HCT116 (cell line): ENCODE data around the gene DNAH5.

ENCODE experiments used
- CBX3 ChIP-seq: IDR thresholded peaks from 2 replicates; pipeline ENCODE4 v1.6.1; 2012; ENCODE audit warnings: low read depth
- JUND ChIP-seq: IDR thresholded peaks from 2 replicates; pipeline ENCODE4 v1.6.1; 2012
- POLR2AphosphoS5 ChIP-seq: IDR thresholded peaks from 2 replicates; pipeline ENCODE4 v1.6.1; 2011; ENCODE audit warnings: mild to moderate bottlenecking, low read depth, low read length, moderate library complexity
- RAD21 ChIP-seq: IDR thresholded peaks from 2 replicates; pipeline ENCODE4 v1.6.1; 2012; ENCODE audit warnings: low read depth, mild to moderate bottlenecking
- TCF7L2 ChIP-seq: IDR thresholded peaks from 2 replicates; pipeline ENCODE4 v1.7.0; 2011; ENCODE audit warnings: borderline replicate concordance, inconsistent platforms; ENCODE audit not compliant: insufficient read depth, insufficient read length; ENCODE audit errors: extremely low read depth
- YY1 ChIP-seq: IDR thresholded peaks from 2 replicates; pipeline ENCODE4 v1.6.1; 2011; ENCODE audit warnings: low read length, low read depth, moderate library complexity, mild to moderate bottlenecking; ENCODE audit not compliant: insufficient replicate concordance; ENCODE audit errors: extremely low read depth
- TF ChIP-seq, protein P1 (sequence below), 3 experiments: fragments of 200-600 bp in 1 of 3; sonication (generic) in 1 of 3; IDR thresholded peaks in 2 of 3; conservative IDR thresholded peaks in 1 of 3; 2 replicates each; pipeline ENCODE4 v1.5.1; 2012 to 2017; ENCODE audit warnings: low read depth in 2 of 3, low read length in 2 of 3, antibody characterized with exemption in 1 of 3, borderline replicate concordance in 1 of 3, control low read depth in 1 of 3, mild to moderate bottlenecking in 1 of 3, mixed read lengths in 1 of 3, mixed run types in 1 of 3, moderate library complexity in 1 of 3; ENCODE audit not compliant: insufficient read depth in 1 of 3
- TF ChIP-seq, protein P2 (sequence below): IDR thresholded peaks from 2 replicates; pipeline ENCODE4 v1.6.1; 2012; ENCODE audit warnings: low read depth

DNA sequence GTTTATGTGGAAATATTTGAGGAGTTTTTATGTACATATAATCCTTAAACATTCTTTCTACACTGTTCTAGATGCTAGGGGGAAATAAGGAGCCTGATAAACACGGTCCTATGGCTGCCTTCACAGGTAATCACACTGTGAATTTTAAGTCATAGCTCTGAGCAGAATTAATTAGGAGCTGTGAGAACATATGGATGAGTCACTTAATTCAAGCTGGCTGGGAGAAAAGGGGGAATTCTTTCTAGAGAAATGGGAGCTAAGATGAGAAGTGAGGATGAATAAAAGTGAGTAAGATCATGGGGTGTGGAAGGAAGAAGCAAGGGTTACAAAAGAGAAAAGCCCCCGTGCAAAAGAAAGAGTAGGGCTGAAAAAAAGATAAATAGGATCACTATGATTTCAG is 290.8 kb downstream of the DNAH5 start:
- TF ChIP-seq, protein P1, sequence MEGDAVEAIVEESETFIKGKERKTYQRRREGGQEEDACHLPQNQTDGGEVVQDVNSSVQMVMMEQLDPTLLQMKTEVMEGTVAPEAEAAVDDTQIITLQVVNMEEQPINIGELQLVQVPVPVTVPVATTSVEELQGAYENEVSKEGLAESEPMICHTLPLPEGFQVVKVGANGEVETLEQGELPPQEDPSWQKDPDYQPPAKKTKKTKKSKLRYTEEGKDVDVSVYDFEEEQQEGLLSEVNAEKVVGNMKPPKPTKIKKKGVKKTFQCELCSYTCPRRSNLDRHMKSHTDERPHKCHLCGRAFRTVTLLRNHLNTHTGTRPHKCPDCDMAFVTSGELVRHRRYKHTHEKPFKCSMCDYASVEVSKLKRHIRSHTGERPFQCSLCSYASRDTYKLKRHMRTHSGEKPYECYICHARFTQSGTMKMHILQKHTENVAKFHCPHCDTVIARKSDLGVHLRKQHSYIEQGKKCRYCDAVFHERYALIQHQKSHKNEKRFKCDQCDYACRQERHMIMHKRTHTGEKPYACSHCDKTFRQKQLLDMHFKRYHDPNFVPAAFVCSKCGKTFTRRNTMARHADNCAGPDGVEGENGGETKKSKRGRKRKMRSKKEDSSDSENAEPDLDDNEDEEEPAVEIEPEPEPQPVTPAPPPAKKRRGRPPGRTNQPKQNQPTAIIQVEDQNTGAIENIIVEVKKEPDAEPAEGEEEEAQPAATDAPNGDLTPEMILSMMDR (IDR thresholded peaks at IDR 0.05 in 2 of 3, conservative IDR thresholded peaks at IDR 0.05 in 1 of 3; ENCODE audit: borderline replicate concordance in 1 of 3, insufficient read depth in 1 of 3, low read depth in 2 of 3, low read length in 2 of 3): no peak
- TF ChIP-seq POLR2AphosphoS5: no peak
- TF ChIP-seq TCF7L2: no peak
- no peak for TF ChIP-seq YY1
- TF ChIP-seq, protein P2, sequence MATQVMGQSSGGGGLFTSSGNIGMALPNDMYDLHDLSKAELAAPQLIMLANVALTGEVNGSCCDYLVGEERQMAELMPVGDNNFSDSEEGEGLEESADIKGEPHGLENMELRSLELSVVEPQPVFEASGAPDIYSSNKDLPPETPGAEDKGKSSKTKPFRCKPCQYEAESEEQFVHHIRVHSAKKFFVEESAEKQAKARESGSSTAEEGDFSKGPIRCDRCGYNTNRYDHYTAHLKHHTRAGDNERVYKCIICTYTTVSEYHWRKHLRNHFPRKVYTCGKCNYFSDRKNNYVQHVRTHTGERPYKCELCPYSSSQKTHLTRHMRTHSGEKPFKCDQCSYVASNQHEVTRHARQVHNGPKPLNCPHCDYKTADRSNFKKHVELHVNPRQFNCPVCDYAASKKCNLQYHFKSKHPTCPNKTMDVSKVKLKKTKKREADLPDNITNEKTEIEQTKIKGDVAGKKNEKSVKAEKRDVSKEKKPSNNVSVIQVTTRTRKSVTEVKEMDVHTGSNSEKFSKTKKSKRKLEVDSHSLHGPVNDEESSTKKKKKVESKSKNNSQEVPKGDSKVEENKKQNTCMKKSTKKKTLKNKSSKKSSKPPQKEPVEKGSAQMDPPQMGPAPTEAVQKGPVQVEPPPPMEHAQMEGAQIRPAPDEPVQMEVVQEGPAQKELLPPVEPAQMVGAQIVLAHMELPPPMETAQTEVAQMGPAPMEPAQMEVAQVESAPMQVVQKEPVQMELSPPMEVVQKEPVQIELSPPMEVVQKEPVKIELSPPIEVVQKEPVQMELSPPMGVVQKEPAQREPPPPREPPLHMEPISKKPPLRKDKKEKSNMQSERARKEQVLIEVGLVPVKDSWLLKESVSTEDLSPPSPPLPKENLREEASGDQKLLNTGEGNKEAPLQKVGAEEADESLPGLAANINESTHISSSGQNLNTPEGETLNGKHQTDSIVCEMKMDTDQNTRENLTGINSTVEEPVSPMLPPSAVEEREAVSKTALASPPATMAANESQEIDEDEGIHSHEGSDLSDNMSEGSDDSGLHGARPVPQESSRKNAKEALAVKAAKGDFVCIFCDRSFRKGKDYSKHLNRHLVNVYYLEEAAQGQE: no peak
- no peak for TF ChIP-seq CBX3
- TF ChIP-seq JUND: no peak
- TF ChIP-seq RAD21: no peak
